GM23338 (cell line): ENCODE measurements around the gene RALGPS1.

Source experiments
- EZH2phosphoT487 ChIP-seq: fragments of 200-600 bp; sonication (generic); IDR thresholded peaks from one replicate; pipeline ENCODE4 v1.8.1; 2018; ENCODE audit warnings: antibody characterized with exemption; ENCODE audit not compliant: unreplicated experiment
- POLR2AphosphoS5 ChIP-seq: IDR thresholded peaks from 2 replicates; pipeline ENCODE4 v1.6.1; 2016; ENCODE audit warnings: antibody characterized with exemption, low read depth
- ZNF114 ChIP-seq: fragments of 250-450 bp; sonication (Bioruptor Pico); IDR thresholded peaks from 2 replicates; pipeline ENCODE4 v1.5.0; 2020; ENCODE audit warnings: mild to moderate bottlenecking, moderate library complexity
- TF ChIP-seq, protein P1 (sequence below), 2 experiments: fragments of 200-600 bp in 1 of 2; sonication (generic) in 1 of 2; conservative IDR thresholded peaks; 2 replicates each; pipeline versions ENCODE4 v1.5.1 to v1.6.1; 2016 to 2017; ENCODE audit warnings: antibody characterized with exemption in 2 of 2, low read depth in 2 of 2, mild to moderate bottlenecking in 2 of 2, moderate library complexity in 1 of 2
- TF ChIP-seq, protein P2 (sequence below): IDR thresholded peaks from one replicate; pipeline ENCODE4 v1.6.1; 2018; ENCODE audit warnings: antibody characterized with exemption; ENCODE audit not compliant: unreplicated experiment

DNA sequence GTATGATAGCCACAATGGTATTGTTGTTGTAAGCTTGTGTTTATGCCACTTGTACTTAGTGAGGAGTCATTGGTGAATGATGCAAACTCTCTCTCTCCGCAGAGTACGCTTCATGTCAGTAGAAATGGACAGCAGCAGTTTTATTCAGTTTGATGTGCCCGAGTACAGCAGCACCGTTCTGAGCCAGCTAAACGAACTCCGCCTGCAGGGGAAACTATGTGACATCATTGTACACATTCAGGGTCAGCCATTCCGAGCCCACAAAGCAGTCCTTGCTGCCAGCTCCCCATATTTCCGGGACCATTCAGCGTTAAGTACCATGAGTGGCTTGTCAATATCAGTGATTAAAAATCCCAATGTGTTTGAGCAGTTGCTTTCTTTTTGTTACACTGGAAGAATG, 35.3 kb upstream of the RALGPS1 start:
- TF ChIP-seq, protein P1, sequence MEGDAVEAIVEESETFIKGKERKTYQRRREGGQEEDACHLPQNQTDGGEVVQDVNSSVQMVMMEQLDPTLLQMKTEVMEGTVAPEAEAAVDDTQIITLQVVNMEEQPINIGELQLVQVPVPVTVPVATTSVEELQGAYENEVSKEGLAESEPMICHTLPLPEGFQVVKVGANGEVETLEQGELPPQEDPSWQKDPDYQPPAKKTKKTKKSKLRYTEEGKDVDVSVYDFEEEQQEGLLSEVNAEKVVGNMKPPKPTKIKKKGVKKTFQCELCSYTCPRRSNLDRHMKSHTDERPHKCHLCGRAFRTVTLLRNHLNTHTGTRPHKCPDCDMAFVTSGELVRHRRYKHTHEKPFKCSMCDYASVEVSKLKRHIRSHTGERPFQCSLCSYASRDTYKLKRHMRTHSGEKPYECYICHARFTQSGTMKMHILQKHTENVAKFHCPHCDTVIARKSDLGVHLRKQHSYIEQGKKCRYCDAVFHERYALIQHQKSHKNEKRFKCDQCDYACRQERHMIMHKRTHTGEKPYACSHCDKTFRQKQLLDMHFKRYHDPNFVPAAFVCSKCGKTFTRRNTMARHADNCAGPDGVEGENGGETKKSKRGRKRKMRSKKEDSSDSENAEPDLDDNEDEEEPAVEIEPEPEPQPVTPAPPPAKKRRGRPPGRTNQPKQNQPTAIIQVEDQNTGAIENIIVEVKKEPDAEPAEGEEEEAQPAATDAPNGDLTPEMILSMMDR (conservative IDR thresholded peaks at IDR 0.05; ENCODE audit: low read depth in 2 of 2): no peak
- TF ChIP-seq, protein P2, sequence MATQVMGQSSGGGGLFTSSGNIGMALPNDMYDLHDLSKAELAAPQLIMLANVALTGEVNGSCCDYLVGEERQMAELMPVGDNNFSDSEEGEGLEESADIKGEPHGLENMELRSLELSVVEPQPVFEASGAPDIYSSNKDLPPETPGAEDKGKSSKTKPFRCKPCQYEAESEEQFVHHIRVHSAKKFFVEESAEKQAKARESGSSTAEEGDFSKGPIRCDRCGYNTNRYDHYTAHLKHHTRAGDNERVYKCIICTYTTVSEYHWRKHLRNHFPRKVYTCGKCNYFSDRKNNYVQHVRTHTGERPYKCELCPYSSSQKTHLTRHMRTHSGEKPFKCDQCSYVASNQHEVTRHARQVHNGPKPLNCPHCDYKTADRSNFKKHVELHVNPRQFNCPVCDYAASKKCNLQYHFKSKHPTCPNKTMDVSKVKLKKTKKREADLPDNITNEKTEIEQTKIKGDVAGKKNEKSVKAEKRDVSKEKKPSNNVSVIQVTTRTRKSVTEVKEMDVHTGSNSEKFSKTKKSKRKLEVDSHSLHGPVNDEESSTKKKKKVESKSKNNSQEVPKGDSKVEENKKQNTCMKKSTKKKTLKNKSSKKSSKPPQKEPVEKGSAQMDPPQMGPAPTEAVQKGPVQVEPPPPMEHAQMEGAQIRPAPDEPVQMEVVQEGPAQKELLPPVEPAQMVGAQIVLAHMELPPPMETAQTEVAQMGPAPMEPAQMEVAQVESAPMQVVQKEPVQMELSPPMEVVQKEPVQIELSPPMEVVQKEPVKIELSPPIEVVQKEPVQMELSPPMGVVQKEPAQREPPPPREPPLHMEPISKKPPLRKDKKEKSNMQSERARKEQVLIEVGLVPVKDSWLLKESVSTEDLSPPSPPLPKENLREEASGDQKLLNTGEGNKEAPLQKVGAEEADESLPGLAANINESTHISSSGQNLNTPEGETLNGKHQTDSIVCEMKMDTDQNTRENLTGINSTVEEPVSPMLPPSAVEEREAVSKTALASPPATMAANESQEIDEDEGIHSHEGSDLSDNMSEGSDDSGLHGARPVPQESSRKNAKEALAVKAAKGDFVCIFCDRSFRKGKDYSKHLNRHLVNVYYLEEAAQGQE: no peak
- TF ChIP-seq POLR2AphosphoS5: no peak
- TF ChIP-seq ZNF114 (CRISPR knock-in tag): no peak
- TF ChIP-seq EZH2phosphoT487: no peak
